HCT116 (cell line): ENCODE measurements around the gene GNG4. TPM values are rescaled to one million over a fixed set of nuclear protein-coding genes. Genes with fewer than 3 reads are reported as not detected.
"Not testable (repeated sequence)": the region's sequence is repeated elsewhere in the genome, so short reads cannot be mapped to it uniquely, and the experiment has no call there.

Experiments
- ATAC-seq: fragments of 200-7000 bp; cut with Tn5 transposase; 2 replicates; pipeline ENCODE4 v1.9.1; 2020; ENCODE audit warnings: mild to moderate bottlenecking, moderate library complexity
- BruUV-seq: library from RNA; stranded (reverse); fragments of 400-500 nt; replicated peaks from 2 replicates; lab custom pipeline; 2021; lab: Mats Ljungman, UMichigan
- CTCF ChIA-PET: fragments of 300-600 bp; sonication (Branson Sonifier 250); formaldehyde crosslinking; loops from one replicate; lab custom pipeline; 2021; ENCODE audit warnings: antibody characterized with exemption; lab: Charles Lee
- POLR2A ChIA-PET: fragments of 300-600, 350-600 bp; sonication (Branson Sonifier 250); formaldehyde crosslinking; loops from one replicate; lab custom pipeline; 2021; ENCODE audit warnings: antibody characterized with exemption; lab: Charles Lee
- RAD21 ChIA-PET, 2 experiments: fragments of 300-600 bp; sonication (Branson Sonifier 250); formaldehyde crosslinking; loops; one replicate each; lab custom pipeline; 2023; ENCODE audit warnings: low total read pairs in 2 of 2; ENCODE audit not compliant: uncharacterized antibody in 2 of 2, unreplicated experiment in 2 of 2, low non-redundant PET in 1 of 2; lab: Charles Lee
- DNase-seq: peaks from one replicate; pipeline ENCODE4 v3.0.0-alpha.2; 2010; ENCODE audit warnings: low read depth, low spot score
- H2AFZ ChIP-seq: fragments of 200-600 bp; shearing (Covaris generic), sonication (generic); 2 replicates; pipeline ENCODE4 v1.6.1; 2017; ENCODE audit warnings: low read depth, mixed run types, mixed read lengths, antibody characterized with exemption, low read length; ENCODE audit not compliant: poor library complexity, severe bottlenecking
- H3K27ac ChIP-seq: 2 replicates; pipeline ENCODE4 v1.5.1; 2012; ENCODE audit warnings: low read depth, low read length
- H3K27me3 ChIP-seq: fragments of 200-600 bp; sonication (generic); 2 replicates; pipeline ENCODE4 v1.6.1; 2016; ENCODE audit warnings: mixed run types, low read length, mixed read lengths; ENCODE audit not compliant: insufficient read depth
- H3K36me3 ChIP-seq, 2 experiments: fragments of 200-500 bp in 1 of 2; fragments of 200-600 bp in 1 of 2; sonication (Bioruptor generic) in 1 of 2; sonication (generic) in 1 of 2; 2 replicates each; pipeline versions ENCODE4 v1.5.1 to v1.6.1; 2014 to 2016; ENCODE audit warnings: low read length in 2 of 2, inconsistent platforms in 1 of 2, mixed read lengths in 1 of 2, mixed run types in 1 of 2; ENCODE audit not compliant: insufficient read depth in 2 of 2, control insufficient read depth in 1 of 2
- H3K4me1 ChIP-seq, 2 experiments: fragments of 200-600 bp in 1 of 2; sonication (generic) in 1 of 2; 2 replicates each; pipeline versions ENCODE4 v1.5.1 to v1.6.1; 2012 to 2017; ENCODE audit warnings: low read length in 2 of 2, inconsistent platforms in 1 of 2, mild to moderate bottlenecking in 1 of 2, mixed read lengths in 1 of 2, mixed run types in 1 of 2, moderate library complexity in 1 of 2; ENCODE audit not compliant: insufficient read depth in 2 of 2, control insufficient read depth in 1 of 2
- H3K4me2 ChIP-seq: fragments of 200-600 bp; sonication (generic); 2 replicates; pipeline ENCODE4 v1.6.1; 2017; ENCODE audit warnings: mixed run types, low read length, mixed read lengths
- H3K4me3 ChIP-seq, 2 experiments: fragments of 200-600 bp in 1 of 2; sonication (generic) in 1 of 2; replicated peaks in 1 of 2; 2 replicates each; pipeline ENCODE4 v1.5.1; 2011 to 2016; ENCODE audit warnings: low read length in 2 of 2, control low read depth in 1 of 2, low read depth in 1 of 2, mild to moderate bottlenecking in 1 of 2, mixed read lengths in 1 of 2, mixed run types in 1 of 2
- H3K79me2 ChIP-seq: fragments of 200-600 bp; sonication (generic); 2 replicates; pipeline ENCODE4 v1.6.1; 2017; ENCODE audit warnings: mild to moderate bottlenecking, mixed run types, low read length, moderate library complexity, mixed read lengths; ENCODE audit not compliant: insufficient read depth
- H3K9ac ChIP-seq: fragments of 200-600 bp; sonication (generic); 2 replicates; pipeline ENCODE4 v1.6.1; 2016; ENCODE audit warnings: low read length, mixed read lengths
- H3K9me2 ChIP-seq: fragments of 200-600 bp; sonication (generic), shearing (Covaris generic); 2 replicates; pipeline ENCODE4 v1.6.1; 2017; ENCODE audit warnings: mixed run types, mild to moderate bottlenecking, moderate library complexity; ENCODE audit not compliant: insufficient read depth
- H3K9me3 ChIP-seq, 2 experiments: fragments of 200-500 bp in 1 of 2; fragments of 200-600 bp in 1 of 2; sonication (Bioruptor generic) in 1 of 2; sonication (generic) in 1 of 2; 2 replicates each; pipeline ENCODE4 v1.6.1; 2014 to 2017; ENCODE audit warnings: low read length in 2 of 2, mixed read lengths in 2 of 2, inconsistent platforms in 1 of 2, low read depth in 1 of 2, mild to moderate bottlenecking in 1 of 2, mixed run types in 1 of 2, moderate library complexity in 1 of 2; ENCODE audit not compliant: control insufficient read depth in 1 of 2, insufficient read depth in 1 of 2
- H4K20me1 ChIP-seq: fragments of 200-600 bp; sonication (generic), shearing (Covaris generic); 2 replicates; pipeline ENCODE4 v1.6.1; 2017; ENCODE audit warnings: mixed run types, mild to moderate bottlenecking, moderate library complexity; ENCODE audit not compliant: insufficient read depth
- CEBPB ChIP-seq: IDR thresholded peaks from 2 replicates; pipeline ENCODE4 v1.6.1; 2012; ENCODE audit warnings: low read depth
- ELF1 ChIP-seq: IDR thresholded peaks from 2 replicates; pipeline ENCODE4 v1.6.1; 2012; ENCODE audit warnings: low read depth, borderline replicate concordance
- RAD21 ChIP-seq: IDR thresholded peaks from 2 replicates; pipeline ENCODE4 v1.6.1; 2012; ENCODE audit warnings: low read depth, mild to moderate bottlenecking
- YY1 ChIP-seq: IDR thresholded peaks from 2 replicates; pipeline ENCODE4 v1.6.1; 2011; ENCODE audit warnings: low read length, low read depth, moderate library complexity, mild to moderate bottlenecking; ENCODE audit not compliant: insufficient replicate concordance; ENCODE audit errors: extremely low read depth
- ZFX ChIP-seq: fragments of 450-650 bp; IDR thresholded peaks from 2 replicates; pipeline ENCODE4 v1.6.1; 2017
- intact Hi-C: fragments of 100-400 bp; cut with micrococcal nuclease; formaldehyde crosslinking; loops from 2 replicates; pipeline ENCODE4 v1.10.0; 2022
- total RNA-seq: library from RNA; stranded (reverse); gene quantifications from one replicate; pipeline ENCODE4 v1.2.1, GENCODE V29; 2021; ENCODE audit not compliant: unreplicated experiment
- TF ChIP-seq, protein P1 (sequence below), 3 experiments: fragments of 200-600 bp in 1 of 3; sonication (generic) in 1 of 3; IDR thresholded peaks in 2 of 3; conservative IDR thresholded peaks in 1 of 3; 2 replicates each; pipeline ENCODE4 v1.5.1; 2012 to 2017; ENCODE audit warnings: low read depth in 2 of 3, low read length in 2 of 3, antibody characterized with exemption in 1 of 3, borderline replicate concordance in 1 of 3, control low read depth in 1 of 3, mild to moderate bottlenecking in 1 of 3, mixed read lengths in 1 of 3, mixed run types in 1 of 3, moderate library complexity in 1 of 3; ENCODE audit not compliant: insufficient read depth in 1 of 3
- TF ChIP-seq, protein P2 (sequence below): IDR thresholded peaks from 2 replicates; pipeline ENCODE4 v1.6.1; 2012

Gene GNG4
- total RNA-seq, 1 experiment from 2014 or later = 10.6 TPM

DNA sequence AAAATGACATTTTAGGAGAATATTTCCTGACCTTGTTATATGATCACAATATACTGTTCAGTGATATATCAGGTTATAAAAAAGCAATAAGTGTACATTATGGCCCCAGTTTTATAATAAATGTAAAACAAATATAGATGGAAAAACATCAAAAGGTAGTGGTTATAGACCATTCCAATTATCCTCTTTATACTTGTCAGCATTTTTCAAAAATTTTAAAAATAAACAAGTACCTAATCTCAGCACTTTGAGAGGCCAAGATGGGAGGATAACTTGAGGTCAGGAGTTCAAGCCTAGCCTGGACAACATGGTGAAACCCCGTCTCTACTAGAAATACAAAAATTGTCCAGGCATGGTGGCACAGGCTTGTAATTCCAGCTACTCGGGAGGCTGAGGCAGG, 75.7 kb downstream of the GNG4 start:
- Histone ChIP-seq H3K9me3 (no peaks in the 10 kb centered on the region), H4K20me1 (no peaks in the 10 kb centered on the region), H3K4me3 (no peak overlapping the region), H3K9ac (no peak overlapping the region), H3K9me2 (no peaks in the 10 kb centered on the region), H3K79me2 (no peaks in the 10 kb centered on the region), H3K4me2 (no peak overlapping the region), H3K36me3 (no peaks in the 10 kb centered on the region), H3K4me1 (no peaks in the 10 kb centered on the region), H3K27me3 (no peaks in the 10 kb centered on the region), H2AFZ (no peak overlapping the region), H3K27ac (no peak overlapping the region)
- ChIA-PET CTCF (interaction anchor here (1.2 kb wide), 1 partner anchor 16 kb away, joined by 4 read pairs; no protein-coding TSS in a partner anchor), RAD21 (no interaction called here), POLR2A (no interaction called here)
- ATAC-seq (no peak), DNase-seq (no peak)
- TF ChIP-seq CEBPB (no peak), RAD21 (no peak), ELF1 (no peak), ZFX (no peak), YY1 (no peak)
- TF ChIP-seq, protein P1, sequence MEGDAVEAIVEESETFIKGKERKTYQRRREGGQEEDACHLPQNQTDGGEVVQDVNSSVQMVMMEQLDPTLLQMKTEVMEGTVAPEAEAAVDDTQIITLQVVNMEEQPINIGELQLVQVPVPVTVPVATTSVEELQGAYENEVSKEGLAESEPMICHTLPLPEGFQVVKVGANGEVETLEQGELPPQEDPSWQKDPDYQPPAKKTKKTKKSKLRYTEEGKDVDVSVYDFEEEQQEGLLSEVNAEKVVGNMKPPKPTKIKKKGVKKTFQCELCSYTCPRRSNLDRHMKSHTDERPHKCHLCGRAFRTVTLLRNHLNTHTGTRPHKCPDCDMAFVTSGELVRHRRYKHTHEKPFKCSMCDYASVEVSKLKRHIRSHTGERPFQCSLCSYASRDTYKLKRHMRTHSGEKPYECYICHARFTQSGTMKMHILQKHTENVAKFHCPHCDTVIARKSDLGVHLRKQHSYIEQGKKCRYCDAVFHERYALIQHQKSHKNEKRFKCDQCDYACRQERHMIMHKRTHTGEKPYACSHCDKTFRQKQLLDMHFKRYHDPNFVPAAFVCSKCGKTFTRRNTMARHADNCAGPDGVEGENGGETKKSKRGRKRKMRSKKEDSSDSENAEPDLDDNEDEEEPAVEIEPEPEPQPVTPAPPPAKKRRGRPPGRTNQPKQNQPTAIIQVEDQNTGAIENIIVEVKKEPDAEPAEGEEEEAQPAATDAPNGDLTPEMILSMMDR (IDR thresholded peaks at IDR 0.05 in 2 of 3, conservative IDR thresholded peaks at IDR 0.05 in 1 of 3; ENCODE audit: borderline replicate concordance in 1 of 3, insufficient read depth in 1 of 3, low read depth in 2 of 3, low read length in 2 of 3) = no peak
- TF ChIP-seq, protein P2, sequence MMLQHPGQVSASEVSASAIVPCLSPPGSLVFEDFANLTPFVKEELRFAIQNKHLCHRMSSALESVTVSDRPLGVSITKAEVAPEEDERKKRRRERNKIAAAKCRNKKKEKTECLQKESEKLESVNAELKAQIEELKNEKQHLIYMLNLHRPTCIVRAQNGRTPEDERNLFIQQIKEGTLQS = no peak
- intact Hi-C loops = no loop called here
- BruUV-seq = no TSS peak

DNA sequence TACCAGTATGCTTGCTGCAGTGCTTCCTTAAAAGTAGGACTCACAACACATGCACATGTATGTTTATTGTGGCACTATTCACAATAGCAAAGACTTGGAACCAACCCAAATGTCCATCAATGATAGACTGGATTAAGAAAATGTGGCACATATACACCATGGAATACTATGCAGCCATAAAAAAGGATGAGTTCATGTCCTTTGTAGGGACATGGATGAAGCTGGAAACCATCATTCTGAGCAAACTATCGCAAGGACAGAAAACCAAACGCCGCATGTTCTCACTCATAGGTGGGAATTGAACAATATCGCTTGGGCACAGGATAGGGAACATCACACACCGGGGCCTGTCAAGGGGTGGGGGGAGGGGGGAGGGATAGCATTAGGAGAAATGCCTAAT, 76.6 kb downstream of the GNG4 start:
- H3K4me3 ChIP-seq, H3K9me2 ChIP-seq, ATAC-seq, H4K20me1 ChIP-seq, intact Hi-C loops, H3K9me3 ChIP-seq, H3K27me3 ChIP-seq, H3K4me1 ChIP-seq, H3K4me2 ChIP-seq, BruUV-seq, POLR2A ChIA-PET, H3K9ac ChIP-seq, H3K36me3 ChIP-seq, CTCF ChIA-PET, DNase-seq, H3K79me2 ChIP-seq, RAD21 ChIA-PET, H2AFZ ChIP-seq, H3K27ac ChIP-seq: not testable (repeated sequence)
